A204.1 (cell line): Measurements from ENCODE around the gene ZNF236.
A peak's percentile ranks its signal among the peaks of the same experiment; 100 is the strongest.

Experiments used
- FAIRE-seq: peaks from 2 replicates; lab custom pipeline; 2012; peaks lifted over from hg19 to GRCh38; lab: Jason Lieb, UNC

Gene ZNF236

DNA sequence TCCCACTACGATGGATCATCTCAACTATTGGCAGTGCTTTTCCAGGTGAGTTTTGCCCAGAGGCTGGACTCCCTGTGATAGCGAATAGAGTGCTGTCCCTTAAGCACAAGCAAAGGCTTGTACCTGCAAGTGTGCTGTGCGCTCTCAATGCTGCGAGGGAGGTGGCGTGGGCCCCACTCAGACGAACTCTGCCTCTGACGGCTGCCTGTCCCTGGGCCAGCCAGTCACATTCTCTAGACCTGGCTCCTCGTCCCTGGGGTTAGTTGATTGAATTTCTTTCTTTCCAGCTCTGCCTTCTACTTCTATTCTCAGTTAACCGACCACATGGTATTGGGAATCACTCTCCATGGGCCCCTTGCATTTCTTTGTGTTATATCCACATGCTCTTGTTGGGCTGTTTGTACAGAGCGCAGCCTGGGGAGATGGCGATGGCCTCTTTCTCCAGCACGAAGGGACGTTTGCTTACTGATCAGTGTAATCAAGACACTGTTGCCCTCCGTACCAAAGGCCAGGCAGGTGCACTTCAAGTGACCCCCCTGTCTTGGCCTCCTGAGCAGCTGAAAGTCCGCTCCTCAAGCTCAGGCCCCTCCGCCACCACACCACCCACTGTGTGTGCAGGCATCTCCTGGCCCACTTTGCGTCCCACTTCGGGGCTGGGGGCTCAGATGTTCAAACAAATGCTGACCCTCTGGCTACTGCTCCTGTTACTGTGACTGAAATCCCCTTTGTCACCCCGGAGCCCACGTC lies 151.3 kb downstream of the ZNF236 start:
- FAIRE-seq = no peak

DNA sequence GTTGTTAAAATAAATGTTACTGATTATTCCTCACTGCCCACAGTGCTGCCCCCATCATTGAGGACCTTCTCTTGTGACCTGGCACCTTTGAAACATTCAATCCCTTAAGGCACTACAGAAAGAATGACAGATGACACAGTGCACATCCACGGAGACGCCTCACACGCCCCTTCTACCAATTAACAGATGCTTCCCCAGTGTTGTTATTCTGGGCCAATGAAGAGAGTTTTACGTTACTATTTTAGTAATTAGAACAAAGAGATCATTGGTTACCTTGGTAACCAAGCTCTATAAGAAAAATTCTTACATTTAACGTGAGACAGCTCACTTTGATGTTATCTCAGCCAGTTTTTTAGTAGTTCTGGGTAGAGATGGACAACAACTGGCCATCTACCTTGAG lies 152.0 kb downstream of the ZNF236 start:
- FAIRE-seq = no peak

DNA sequence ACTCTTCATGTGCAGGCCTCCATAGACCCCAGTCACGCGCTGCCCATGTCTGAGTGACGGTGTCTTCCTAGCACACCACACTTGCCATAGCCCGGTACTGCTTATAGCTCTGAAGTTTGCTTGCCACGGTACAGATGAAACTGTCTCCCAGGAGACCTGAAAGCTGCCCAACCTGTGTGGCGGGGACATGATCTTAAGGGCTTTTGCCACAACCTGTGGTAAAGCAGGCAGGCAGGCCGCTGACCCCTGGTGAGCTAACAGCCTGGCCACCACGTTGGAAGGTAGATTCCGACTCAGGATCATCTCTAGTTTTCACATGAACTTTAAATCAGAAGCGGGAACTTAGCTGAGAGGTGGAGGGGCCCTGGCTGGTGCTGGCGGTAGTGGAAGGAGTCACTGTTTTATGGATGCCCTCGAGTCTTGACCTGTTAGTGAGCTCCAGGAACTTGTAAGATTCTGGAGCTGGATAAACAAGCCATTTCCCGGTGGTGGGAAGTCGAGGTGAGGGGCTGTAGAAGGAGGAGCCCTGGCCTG lies 153.3 kb downstream of the ZNF236 start:
- FAIRE-seq = no peak

DNA sequence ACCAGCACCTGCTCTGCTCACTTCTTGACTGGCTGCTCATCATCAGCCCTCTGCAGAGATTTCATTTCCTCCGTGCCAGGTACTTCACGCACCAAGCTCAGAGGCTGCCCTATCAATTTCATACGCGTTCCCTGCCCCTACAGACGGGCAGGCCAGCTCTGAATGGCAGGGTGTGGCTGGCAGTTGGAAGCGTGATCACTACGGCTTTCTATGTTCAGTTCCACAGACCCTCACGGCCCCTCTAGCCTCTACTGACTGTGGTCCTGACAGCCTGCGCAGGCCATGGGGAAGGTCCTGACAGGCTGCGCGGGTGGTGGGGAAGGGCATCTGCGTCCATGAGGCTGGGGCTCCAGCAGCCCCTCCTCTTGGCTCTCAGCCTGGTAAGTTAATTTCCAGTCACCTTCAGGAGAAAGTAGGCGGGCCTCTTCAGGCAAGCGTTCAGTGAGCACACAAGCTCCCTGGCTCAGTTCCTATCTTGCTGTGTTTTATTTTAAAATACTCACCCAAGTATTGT lies 154.8 kb downstream of the ZNF236 start:
- no peak for FAIRE-seq

DNA sequence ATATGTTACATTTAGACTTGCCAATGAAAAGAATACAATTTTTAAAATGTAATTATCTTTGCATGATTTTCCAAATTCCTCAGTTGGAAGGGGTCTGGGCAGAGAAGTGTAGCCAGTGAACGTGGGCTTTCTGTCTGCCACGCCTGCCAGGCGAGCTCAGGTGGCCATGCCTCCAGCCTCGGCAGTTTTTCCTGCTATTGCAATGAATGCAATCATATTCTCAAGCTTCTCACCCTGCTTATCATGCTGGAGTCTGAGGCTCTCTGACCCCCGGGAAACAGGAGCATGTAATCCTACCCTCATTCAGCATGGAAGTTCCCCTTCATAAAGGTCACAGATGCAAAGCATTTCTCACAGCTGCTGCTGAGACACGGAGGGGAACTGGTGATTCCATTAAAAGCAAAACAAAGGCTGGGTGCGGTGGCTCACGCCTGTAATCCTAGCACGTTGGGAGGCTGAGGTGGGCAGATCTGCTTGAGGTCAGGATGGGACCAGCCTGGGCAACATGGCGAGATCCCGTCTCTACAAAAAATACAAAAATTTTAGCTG lies 155.4 kb downstream of the ZNF236 start:
- FAIRE-seq = no peak

DNA sequence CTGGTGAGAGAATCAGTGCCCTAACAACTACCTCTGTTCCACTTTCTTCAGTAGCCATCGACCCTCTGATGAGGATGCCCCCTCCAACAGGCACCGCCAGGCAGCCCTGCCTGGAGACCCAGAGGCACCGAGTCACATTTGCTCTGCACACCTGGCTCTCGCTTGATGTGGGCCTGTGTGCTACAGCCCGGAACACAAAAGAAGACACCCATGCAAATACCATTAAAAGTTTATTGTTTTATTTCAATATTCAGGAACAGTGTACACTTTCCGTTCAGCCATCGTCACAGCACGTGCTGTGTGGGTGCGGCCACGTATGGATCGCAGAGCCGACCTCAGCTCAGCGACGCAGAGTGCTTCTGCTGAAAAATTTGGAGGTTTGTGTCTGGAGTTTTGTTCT lies 156.3 kb downstream of the ZNF236 start:
- no peak for FAIRE-seq

DNA sequence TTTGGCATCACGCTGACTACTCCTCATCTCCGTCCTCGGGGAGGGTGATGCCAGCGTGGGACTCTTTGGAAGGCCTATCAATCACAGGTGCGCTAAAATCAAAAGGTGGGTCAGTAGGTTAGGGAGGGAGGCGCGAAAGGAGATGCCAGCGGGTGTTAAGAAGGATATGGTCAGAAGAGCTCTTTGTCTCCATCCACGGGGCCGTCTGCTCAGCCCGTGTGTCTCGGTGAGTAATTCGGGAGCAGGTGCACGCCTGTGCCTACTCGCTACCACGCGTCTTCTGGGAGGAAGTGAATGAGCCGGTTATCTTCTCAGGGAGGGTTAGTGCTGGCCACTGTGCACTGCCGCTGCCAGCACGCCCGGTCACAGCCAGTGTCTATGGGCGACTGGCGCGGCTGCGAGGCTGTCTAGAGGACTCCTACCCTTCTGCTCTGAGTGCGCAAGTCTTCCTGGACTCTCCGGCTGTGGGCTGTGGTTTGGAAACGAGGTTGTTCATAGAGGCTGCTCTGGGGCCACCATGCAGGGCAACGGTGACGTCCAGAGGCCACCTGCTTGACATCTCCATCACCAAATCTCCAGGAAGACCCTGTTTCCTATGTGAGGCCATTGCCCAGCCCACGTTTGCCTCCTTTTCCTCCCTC lies 156.9 kb downstream of the ZNF236 start:
- FAIRE-seq = no peak

DNA sequence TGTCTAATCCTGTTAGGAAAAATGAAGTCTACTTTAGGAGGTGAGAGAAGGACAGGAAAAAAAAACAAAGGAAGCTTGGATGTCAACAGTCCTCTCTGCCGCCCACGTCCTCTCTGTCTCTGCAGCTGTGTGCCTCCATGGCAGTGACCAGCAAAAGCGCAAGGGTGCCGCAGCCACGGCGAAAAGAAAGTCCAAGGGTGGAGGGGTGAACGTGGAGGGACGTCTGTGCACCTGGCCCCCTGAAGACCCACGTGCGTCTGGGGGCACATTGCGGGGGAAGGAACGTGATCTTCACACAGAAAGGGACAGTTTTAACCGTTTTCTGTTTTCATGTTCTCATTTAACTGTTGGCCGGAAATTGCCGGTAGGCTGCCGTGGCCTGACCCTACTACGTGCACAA lies 157.5 kb downstream of the ZNF236 start:
- FAIRE-seq = no peak

DNA sequence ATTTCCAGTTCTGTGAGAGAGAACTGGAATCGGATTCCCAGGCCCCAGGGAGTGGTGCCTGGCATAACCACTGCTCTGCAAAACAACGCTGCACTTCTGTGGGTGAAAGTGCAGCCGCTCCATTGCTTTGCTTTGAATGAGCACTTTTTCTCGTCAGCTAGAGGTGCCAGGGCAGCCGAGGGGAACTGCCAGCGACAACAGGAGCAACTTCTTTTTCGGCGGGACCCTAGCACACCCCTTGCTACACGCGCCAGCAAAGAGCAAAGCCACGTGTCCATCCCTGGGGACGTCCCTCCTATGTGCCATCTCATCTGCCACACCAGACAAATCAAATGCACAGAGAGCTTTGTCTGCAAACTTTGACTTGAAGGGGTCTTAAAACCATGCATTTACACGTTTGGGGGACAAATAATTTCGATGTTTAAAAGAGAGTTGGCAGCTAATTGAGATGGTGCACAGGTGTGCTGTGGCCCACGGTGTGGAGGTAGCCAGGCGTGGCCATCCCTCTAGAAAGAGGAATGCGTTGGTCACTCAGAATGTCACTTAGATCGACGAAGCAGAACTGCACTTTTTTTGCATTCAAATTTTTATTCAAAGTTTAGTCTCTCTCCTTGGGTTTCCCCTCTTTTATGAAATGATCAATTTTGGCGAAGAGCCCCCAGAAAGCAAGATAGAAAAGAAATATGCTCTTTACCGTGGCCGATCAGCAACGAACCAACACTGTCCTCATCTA lies 158.5 kb downstream of the ZNF236 start:
- FAIRE-seq = no peak

DNA sequence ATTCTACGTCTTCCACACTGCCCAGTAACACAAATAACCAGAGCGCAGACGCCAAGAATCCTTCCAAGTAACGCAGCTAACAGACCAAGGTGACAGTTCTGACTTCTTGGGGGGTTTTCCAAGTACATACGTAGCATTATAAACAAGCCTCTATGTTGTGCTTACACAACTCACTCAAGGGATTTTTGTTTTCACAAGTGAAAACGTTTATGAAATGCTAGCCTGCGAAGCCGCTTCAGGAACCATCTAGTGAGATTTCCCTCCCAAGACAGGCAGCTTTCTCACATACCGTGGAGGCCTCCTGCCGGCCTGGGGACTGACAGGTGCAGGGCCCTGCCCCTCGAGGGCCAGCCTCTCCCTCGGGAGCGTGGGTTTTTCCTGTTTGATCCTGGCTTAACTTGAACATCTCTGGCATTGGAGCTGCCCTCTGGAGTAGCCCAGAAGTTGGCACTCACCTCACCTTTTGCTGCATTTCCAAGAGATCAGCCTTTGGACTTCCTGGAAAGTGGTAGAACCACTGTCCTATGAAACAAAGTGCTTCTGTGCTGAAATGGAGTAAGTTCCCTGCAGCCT lies 159.1 kb downstream of the ZNF236 start:
- no peak for FAIRE-seq

DNA sequence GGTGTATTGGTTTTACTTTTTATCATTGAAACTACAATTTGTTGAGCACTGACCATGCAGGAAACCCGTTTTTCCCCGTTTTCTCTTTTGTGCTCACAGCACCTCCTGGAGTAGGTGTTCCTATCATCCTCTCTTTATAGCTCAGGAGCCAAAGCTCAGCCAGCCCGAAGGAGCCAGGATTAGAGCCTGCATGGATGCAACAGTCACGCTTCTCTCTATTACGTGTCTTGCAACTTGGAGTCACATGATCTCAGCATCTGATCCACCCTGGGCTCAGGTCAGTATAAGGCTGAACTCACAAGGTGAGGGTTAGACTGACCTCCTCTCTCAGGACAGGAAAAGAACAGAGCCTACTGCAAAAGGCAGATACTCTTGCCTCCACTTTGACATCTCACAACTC lies 159.7 kb downstream of the ZNF236 start:
- no peak for FAIRE-seq

DNA sequence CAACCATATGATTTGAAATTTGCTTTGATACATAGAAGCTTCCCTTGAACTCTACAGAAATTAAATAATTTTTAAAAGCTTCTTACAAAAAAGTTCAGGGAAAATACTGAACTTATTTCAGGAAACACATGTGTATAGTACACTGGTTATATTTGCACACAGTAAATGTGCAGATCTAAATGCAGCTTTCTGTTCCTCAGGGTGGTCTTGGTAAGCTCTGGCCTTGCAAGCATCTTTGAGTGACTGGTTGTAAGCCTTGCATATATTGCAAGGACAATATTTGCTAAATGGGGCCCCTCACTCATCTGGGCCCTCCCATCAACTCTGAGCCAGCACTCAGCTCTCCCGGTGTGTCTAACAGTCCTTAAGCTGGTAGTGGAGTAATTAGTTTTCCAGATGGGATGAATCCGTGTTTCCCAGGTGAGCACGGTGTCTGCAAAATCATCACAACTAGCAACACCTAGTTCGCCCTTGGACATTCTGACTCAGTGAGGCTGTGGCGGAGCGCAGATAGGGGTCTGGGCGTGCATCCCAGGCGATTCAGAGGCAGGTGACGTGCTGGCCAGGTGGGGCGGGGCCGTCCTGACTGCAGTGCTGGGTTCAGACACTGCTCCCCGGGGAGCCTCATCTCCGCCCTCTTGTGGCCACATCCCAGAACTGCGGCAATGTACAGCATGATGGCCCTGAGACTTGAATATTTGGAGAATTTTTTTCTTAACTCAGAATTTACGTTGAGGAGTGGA lies 160.7 kb downstream of the ZNF236 start:
- FAIRE-seq = peak; percentile 23

DNA sequence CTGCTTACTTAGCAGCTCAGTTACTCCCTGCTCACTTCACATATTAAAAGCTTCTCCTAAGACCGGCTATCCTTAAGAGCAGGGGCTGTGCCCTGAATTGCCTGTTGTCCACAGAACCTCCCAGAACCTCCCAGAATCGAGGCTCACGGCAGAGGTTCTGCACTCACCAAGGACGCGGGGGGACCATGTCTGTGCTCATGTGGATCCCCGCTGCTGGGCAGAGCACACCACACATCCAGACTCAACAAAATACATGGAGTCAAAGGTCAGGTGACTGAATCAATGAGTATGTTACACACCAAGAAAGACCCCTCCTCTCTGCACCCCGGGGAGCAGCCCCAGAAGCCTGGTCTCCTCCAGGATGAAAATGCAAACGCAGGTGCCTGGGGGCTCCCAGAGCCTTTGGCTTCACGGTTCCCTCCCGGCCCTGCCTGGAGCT lies 161.3 kb downstream of the ZNF236 start:
- FAIRE-seq = no peak

DNA sequence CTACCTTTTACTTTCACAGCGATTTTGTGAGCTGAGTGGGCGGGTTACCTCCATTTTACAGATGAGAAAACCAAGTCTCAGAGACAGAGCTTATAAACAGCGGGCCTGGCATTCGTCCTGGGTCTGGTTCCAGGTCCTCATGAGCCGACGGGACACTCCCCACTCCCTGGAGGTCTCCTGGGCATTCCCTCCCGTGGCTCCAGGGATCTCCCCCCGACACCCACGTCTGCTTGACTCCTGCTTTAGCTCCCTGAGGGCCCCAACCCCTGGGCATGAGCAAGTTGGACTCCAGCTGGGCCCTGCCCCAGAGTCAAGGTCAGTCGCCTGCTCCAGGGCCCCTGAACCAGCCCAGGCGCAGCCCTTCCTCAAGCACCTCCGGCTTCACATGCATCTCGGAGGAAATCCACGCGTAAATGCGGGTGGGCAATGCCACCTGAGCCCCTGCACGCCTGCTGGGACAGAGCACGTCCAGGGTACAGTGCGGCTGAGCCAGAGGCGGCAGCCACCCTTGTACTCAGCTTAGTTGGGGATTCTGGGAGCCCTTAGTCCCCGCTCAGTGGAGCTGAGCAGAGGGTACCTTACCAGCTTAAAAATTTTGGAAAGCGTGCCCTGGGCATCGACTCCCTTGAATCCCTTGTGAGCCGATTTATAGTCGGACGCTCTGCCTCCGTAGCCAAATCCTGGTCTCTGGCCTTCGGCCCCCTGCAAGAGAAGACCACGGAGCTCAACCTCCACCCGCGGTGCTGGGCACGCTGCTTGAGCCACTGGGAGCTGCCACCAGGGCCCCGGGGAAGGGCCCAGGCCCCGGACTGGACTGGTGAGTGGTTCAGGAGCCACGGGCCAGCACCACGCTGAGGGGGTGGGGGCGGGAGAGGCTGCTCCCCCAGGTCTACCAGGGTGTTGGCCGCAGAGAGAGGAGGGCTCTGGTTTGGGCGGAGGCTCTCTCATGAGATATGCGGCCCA lies 162.1 kb downstream of the ZNF236 start:
- FAIRE-seq = no peak

DNA sequence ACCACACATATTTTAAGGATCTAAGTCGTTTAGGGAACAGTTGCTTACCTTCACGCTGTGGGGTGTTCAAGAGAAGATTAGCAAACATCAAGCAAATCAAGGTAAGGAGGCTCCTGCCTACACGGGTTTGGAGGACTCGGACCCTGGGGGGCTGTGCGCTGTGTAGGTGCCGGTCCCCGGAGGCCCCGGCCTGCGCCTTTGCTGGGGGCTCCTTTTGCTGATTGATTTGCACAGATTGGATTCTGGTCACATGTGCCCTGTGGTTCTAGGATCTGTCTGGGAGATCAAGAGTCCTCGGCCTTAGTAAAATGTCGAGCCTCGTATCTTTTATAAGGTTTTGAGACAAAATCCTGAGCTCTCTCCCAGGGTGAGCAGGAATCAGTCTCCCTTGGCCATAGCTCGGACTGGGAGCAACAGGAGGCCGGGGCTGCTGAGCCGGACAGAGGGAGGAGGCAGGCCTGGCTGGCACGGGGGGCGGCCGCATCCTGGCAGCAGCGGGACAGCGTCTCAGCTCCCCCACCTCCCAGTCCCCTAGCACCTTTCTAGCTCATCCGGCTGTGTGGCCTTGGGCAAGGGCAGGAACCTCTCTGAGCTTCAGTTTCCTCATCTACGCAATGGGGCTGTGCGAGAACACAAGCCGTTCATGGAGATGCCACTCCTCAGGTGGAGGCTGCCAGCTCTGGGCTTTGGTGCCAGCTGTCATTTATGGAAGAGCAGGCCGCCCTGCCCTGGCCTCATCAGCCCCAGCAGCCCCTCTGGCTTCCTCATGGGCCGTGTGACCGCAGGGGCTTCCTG lies 163.0 kb downstream of the ZNF236 start:
- no peak for FAIRE-seq

DNA sequence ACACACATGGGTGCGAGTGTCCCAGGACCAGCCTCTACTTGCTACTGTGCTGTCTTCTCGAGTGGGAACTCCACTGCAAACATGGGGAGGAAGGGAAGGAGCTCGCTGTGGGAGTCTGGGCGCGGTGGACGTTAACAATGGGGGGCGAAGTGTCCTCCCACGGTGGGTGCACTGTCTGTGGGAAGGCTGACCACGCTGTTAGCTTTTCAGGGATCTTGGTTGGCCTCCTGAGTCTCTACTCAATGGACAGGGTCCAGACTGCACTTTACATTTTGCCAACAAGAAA lies 163.5 kb downstream of the ZNF236 start:
- FAIRE-seq = no peak

DNA sequence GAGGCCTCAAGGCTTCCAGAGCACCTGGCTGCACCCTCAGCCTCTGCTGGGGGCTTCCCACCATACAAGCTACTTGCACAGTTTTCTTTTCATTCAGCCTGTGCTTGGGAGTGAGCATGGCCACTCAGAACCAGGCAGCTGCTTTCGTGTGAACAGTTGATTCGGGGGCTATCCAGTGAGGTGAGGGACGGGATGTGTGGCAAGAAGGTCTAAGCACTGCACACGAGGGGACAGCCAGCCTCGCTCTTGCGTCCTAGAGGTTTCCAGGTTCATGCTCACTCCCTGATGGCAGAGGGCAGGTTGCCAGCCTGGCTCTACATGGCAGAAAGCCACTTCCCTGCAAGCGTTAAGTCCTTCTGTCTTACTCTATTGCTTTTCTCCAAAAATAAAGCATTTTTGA lies 164.0 kb downstream of the ZNF236 start:
- no peak for FAIRE-seq

DNA sequence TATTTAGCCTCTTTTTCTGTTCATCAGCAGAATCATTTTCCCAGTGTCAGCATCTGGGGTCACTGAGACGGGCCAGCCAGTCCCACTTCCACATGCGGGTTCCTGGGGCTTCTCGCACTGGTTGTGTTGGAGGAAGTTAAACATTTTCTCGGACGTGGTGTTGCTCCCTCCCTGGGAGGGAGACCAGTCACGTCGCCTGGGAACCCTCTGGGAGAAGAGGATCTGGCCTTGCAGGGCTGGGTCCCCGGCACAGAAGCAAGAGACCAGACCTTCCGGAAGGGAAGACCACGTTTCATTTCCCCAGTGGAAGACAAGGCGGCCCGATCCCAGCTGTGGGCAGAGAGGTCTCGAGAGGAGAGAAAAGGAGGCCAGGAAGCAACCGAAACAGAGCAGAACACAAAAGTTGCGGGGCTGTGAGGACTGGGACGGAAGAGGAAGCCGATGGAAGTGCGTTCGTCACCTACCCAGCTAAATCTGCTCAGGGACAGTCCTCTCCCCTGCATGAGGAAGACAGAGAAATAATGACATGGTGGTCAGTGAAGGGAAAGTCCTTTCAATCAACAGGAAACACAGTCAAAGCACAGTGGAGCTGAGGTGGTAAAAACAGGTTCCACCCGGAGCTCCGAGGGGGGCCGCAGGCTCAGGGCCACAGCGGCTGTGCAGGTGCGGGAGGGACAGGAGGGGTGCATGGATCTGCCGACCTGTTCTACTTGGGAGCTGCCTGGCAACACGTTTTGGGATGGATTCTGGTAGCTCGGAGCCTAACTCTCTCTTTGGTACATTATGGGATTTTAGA lies 165.9 kb downstream of the ZNF236 start:
- FAIRE-seq = no peak
